ENCODE data around the gene AQP6.

DNA sequence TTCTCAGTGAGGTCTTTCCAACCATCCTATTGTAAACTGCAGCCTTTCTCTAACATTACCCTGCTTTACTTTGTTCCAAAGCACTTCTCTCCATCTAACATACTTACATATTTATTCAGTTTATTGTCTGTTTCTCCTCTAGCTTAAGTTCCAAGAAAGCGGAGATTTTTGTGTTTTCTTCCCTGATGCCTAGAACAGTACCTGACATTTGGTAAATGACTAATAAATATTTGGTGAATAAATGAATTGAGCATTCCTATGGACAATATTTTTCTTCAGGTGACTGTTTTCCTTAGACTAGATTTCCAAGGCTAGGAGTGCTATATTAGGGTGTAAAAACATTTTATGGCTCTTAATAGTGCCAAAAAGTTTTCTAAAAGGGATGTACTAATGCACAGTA lies 50.2 kb downstream of the AQP6 start:
- TF ChIP-seq CTCF (IDR thresholded peaks at IDR 0.05) (no peak), POLR2A (IDR thresholded peaks at IDR 0.05) (no peak)

All from stomach (tissue), 4 donors.